Mononuclear cell (primary cell): ENCODE results near the gene KIFC1. TPM values are rescaled to one million over a fixed set of nuclear protein-coding genes. Genes with fewer than 3 reads are reported as not detected.

Source experiments
- H3K27me3 ChIP-seq: 2 replicates; pipeline ENCODE4 v1.6.0; 2011; ENCODE audit warnings: low read length, control low read depth; ENCODE audit not compliant: insufficient read depth
- H3K4me1 ChIP-seq: 2 replicates; pipeline ENCODE4 v1.5.1; 2011; ENCODE audit warnings: mild to moderate bottlenecking, low read length, control low read depth; ENCODE audit not compliant: insufficient read depth
- H3K4me3 ChIP-seq: 2 replicates; pipeline ENCODE4 v1.5.1; 2011; ENCODE audit warnings: mild to moderate bottlenecking, low read length, moderate library complexity
- H3K9me3 ChIP-seq: 2 replicates; pipeline ENCODE4 v1.5.1; 2011; ENCODE audit warnings: low read depth, mild to moderate bottlenecking, control low read depth, low read length
- total RNA-seq: library from RNA; depleted of rRNA; stranded (reverse); fragments of >200 nt; gene quantifications from one replicate; pipeline ENCODE4 v1.2.3, GENCODE V29; 2012

The KIFC1 gene
- total RNA-seq, 1 donor, result 0.94 TPM

DNA sequence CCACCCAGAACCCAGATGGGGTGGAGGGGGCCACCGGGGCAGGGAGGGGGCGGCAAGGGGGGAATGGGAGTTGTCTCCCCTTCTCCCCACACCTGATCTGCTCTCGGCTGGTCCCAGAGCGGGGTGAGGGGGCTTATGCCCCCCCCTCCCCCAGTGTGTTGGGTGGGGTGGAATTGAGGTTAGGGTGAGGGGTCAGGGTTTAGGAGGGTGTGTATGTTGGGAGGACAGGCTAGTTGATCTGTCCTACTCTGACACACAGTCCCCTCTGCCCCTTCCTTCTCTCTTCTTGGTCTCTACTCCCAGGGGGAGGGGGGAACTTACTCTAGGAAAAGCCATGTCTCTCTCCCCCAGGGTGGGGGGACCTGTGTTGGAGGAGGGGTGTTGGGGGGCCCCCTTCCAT lies 60.9 kb downstream of the KIFC1 start:
- Histone ChIP-seq H3K4me3 (no peak overlapping the region), H3K4me1 (peaks cover 55% of the 10 kb centered on the region)

DNA sequence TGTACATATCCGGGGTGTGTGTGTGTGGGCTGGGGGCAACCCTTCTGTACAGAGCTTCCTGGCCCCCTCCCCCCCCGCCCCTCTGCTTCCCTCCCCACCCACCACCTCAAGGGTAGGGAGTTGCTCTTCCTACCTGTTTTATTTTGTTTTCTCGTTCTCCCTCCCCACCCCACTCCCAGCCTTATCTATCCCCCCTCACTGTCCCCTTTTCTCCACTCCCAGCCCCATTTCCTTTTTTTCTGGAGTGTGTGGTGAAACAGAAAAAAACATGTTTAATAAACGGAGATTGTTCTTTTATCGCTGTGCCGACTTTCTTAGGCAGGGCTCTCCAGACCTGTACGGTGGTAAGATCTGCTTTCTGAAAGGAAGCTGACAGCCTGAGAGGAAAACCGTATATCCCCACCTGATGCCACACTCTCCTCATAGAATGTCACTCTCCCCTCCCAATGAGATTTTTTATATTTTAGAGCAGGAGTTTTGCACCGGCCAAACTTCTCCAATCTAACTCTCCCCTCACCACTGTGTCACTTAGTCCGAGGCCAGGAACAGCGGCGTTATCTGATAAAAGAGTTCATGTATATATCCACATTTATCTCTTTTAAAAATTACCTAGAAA lies 61.9 kb downstream of the KIFC1 start:
- no peaks in the 10 kb centered on the region for H3K27me3 ChIP-seq
- peak overlapping the region; percentile 80 for H3K4me3 ChIP-seq
- H3K9me3 ChIP-seq, result no peaks in the 10 kb centered on the region
- peaks cover 55% of the 10 kb centered on the region for H3K4me1 ChIP-seq

More for the DNA sequence above, 60.9 kb downstream of the KIFC1 start:
- H3K9me3 ChIP-seq, result no peaks in the 10 kb centered on the region
- H3K27me3 ChIP-seq, result no peaks in the 10 kb centered on the region

DNA sequence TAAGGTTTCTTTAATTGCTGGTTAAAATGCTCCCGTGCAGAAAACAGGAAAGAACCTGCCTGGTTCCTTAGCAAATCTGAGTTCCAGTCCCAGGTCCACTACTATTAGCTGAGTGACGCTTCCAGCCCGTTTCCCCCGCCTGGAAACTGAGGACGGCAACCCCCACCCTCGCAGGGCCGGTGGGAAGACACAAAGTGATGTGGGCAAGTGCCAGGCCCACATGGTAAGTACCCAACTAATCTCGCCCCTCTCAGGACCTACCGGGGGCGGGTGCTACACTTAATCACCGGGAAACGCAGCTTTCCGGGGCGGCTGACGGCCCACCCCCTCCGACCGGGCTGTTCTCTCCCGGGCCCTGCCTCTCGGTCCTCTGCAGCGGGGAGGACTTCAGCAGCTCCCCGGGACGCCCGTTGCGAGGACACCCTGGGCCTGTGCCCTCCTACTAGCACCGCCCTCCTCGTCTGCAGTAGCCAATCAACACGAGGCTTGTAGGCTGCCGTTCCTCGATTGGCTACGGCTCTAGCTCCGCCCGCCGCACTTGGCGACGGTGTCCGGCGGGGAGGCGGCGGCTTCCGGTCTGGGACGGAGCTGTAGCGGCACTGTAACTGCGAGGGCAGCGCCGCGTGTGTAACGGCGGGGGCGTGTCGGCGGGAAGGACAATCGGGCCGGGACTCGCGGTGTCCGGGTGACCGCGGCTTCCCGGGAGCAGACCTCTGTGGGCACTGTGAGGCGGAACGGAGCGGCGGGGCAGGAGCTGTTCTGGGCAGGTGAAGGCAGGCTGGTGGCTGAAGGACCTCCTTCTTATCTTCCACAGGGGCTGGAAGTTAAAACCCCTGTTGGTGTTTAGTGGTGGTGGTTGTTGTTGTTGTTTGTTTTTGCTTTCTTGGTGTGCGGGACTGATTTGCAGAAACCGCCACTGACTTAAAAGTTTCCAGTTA lies 62.7 kb downstream of the KIFC1 start, which contains the start of gene ZBTB9:
TSS of gene ZBTB9 (plus strand) at position 568 of the 938 bp plus-strand sequence. CDS start 525 bp downstream, outside the sequence.
- Histone ChIP-seq H3K4me1 (peaks cover 47% of the 10 kb centered on the region), H3K4me3 (peak within 1 kb of the TSS; percentile 80), H3K27me3 (no peaks in the 10 kb centered on the region), H3K9me3 (no peaks in the 10 kb centered on the region)

DNA sequence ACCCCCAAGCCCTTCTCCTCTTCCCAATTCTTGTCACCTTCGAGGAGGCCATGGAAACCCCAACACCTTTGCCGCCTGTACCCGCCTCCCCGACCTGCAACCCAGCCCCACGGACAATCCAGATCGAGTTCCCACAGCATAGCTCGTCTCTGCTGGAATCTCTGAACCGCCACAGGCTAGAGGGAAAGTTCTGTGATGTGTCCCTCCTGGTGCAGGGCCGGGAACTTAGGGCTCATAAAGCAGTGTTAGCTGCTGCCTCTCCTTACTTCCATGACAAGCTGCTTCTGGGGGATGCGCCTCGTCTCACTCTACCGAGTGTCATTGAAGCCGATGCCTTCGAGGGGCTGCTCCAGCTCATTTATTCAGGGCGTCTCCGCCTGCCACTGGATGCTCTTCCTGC lies 63.4 kb downstream of the KIFC1 start:
- Histone ChIP-seq H3K27me3 (no peaks in the 10 kb centered on the region), H3K4me3 (peak overlapping the region; percentile 80), H3K9me3 (no peaks in the 10 kb centered on the region), H3K4me1 (peaks cover 39% of the 10 kb centered on the region)

DNA sequence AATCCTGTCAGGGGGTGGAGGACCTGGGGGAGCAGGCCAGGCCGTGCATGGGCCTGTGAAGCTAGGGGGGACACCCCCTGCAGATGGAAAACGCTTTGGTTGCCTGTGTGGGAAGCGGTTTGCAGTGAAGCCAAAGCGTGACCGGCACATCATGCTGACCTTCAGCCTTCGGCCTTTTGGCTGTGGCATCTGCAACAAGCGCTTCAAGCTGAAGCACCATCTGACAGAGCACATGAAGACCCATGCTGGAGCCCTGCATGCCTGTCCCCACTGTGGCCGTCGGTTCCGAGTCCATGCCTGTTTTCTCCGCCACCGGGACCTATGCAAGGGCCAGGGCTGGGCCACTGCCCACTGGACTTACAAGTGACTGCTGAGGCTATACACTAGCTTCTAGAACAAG lies 64.5 kb downstream of the KIFC1 start:
- Histone ChIP-seq H3K4me3 (no peak overlapping the region), H3K4me1 (peaks cover 28% of the 10 kb centered on the region), H3K27me3 (no peaks in the 10 kb centered on the region), H3K9me3 (no peaks in the 10 kb centered on the region)

DNA sequence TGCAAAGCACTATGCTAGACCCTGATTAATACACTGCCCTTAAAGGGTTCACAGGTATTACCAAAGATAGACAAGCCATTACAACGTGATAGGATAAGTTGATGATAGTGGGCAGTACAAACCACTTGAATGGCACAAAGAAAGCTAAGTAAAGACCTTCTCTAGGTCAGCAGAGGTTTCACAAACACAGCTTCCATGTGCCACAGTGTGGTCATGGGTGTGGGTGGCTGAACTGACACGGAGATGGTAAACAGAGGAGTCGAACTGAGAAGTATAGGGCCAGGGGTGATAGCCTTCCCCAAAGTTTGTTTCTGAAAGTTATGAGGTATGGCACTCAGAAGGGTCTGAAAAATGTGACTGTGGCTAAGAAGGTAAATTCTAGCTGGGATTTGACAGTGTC lies 67.1 kb downstream of the KIFC1 start:
- Histone ChIP-seq H3K4me1 (peaks cover 11% of the 10 kb centered on the region), H3K27me3 (no peaks in the 10 kb centered on the region), H3K9me3 (no peaks in the 10 kb centered on the region), H3K4me3 (no peak overlapping the region)

DNA sequence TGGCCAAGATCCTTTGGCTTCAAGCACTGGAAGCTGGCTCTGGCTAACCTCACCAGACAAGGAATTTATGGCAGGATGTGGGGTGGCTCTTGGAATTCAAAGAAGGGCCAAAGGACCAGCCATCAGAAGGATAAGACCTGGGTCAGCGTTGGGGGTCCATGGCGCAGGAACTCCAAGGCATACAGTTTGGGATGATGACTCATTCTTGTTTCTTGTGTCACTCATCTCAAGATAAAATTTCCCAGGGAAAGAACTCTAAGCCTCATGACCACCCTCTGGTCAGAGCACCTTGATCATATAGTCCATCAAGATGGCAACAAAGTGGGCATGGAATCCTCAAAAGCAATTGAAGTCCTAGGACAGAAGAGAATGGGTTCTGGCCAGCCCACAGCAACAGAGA lies 67.6 kb downstream of the KIFC1 start:
- Histone ChIP-seq H3K9me3 (no peaks in the 10 kb centered on the region), H3K4me3 (no peak overlapping the region), H3K4me1 (peaks cover 10% of the 10 kb centered on the region), H3K27me3 (no peaks in the 10 kb centered on the region)

Other genes with a start within 250 kb of the KIFC1 start
- gene COL11A2, start 199.4 kb upstream of the KIFC1 start, total RNA-seq, result 0.63 TPM
- 11.3 TPM for gene RXRB, start 191.2 kb upstream of the KIFC1 start, total RNA-seq
- 10.7 TPM for gene SLC39A7, start 191.0 kb upstream of the KIFC1 start, total RNA-seq
- 6.4 TPM for gene HSD17B8, start 187.2 kb upstream of the KIFC1 start, total RNA-seq
- gene RING1, start 183.3 kb upstream of the KIFC1 start, total RNA-seq, result 11.4 TPM
- gene VPS52, start 119.9 kb upstream of the KIFC1 start, total RNA-seq, result 27.8 TPM
- 4,638 TPM for gene RPS18, start 119.7 kb upstream of the KIFC1 start, total RNA-seq
- gene B3GALT4, start 114.7 kb upstream of the KIFC1 start, total RNA-seq, result 11.1 TPM
- 19.4 TPM for gene WDR46, start 102.6 kb upstream of the KIFC1 start, total RNA-seq
- gene PFDN6, start 102.2 kb upstream of the KIFC1 start, total RNA-seq, result 11.1 TPM
- gene RGL2, start 92.9 kb upstream of the KIFC1 start, total RNA-seq, result 14.7 TPM
- 188 TPM for gene TAPBP, start 77.7 kb upstream of the KIFC1 start, total RNA-seq
- gene ZBTB22, start 74.1 kb upstream of the KIFC1 start, total RNA-seq, result 12.6 TPM
- gene DAXX, start 68.9 kb upstream of the KIFC1 start, total RNA-seq, result 15.2 TPM
- gene PHF1, start 19.2 kb downstream of the KIFC1 start, total RNA-seq, result 78.5 TPM
- 66.3 TPM for gene CUTA, start 26.3 kb downstream of the KIFC1 start, total RNA-seq
- 10.5 TPM for gene SYNGAP1, start 28.2 kb downstream of the KIFC1 start, total RNA-seq
- 3.5 TPM for gene ZBTB9, start 62.8 kb downstream of the KIFC1 start, total RNA-seq
- 17.9 TPM for gene BAK1, start 188.5 kb downstream of the KIFC1 start, total RNA-seq
- 13.6 TPM for gene ITPR3, start 229.5 kb downstream of the KIFC1 start, total RNA-seq